Activated CD4-positive, alpha-beta T cell treated with anti-CD3 and anti-CD28 coated beads, Interleukin-2, Interleukin-6, amounts not matched to agents 100 ng/mL and 50 ng/mL, durations not matched to agents 16 hours and 8 hours (primary cell): ENCODE data around the gene COL5A1.

Experiments
- DNase-seq: peaks from one replicate; pipeline ENCODE4 v3.0.0-alpha.2; 2020

COL5A1 gene

DNA sequence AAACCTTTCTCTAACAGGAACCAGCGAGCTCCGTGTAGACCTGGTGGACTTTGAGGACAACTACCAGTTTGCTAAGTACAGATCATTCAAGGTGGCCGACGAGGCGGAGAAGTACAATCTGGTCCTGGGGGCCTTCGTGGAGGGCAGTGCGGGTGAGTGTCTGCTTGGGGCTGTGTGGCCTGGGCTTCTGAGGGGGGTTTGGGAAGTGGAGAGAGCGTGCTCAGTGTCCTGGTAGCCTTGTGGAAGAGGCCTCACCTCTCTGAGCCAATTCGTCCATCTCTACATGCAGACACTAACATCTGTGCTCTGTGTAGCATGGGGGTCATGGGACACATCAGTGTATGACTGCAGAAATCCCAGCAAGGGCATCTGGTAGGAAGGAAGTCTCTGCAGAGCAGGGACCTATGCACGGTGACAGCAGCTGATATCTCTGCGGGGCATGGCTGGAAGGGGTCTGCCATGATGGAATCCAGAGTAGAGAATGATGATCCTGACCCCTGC, 244.9 kb downstream of the COL5A1 start:
- no peak for DNase-seq

DNA sequence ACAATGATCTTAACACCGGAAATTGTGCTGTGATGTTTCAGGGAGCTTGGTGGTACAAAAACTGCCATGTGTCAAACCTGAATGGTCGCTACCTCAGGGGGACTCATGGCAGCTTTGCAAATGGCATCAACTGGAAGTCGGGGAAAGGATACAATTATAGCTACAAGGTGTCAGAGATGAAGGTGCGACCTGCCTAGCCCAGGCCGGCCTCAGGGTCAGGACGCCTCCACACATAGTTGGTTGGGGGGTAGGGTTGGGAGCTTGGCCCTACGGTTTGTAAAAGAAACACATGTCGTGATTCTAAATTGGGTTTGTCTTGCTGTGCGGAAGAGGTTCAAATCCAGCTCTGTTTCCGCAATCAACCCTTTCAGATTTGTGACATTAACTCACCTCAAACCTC, 245.6 kb downstream of the COL5A1 start:
- DNase-seq: no peak

DNA sequence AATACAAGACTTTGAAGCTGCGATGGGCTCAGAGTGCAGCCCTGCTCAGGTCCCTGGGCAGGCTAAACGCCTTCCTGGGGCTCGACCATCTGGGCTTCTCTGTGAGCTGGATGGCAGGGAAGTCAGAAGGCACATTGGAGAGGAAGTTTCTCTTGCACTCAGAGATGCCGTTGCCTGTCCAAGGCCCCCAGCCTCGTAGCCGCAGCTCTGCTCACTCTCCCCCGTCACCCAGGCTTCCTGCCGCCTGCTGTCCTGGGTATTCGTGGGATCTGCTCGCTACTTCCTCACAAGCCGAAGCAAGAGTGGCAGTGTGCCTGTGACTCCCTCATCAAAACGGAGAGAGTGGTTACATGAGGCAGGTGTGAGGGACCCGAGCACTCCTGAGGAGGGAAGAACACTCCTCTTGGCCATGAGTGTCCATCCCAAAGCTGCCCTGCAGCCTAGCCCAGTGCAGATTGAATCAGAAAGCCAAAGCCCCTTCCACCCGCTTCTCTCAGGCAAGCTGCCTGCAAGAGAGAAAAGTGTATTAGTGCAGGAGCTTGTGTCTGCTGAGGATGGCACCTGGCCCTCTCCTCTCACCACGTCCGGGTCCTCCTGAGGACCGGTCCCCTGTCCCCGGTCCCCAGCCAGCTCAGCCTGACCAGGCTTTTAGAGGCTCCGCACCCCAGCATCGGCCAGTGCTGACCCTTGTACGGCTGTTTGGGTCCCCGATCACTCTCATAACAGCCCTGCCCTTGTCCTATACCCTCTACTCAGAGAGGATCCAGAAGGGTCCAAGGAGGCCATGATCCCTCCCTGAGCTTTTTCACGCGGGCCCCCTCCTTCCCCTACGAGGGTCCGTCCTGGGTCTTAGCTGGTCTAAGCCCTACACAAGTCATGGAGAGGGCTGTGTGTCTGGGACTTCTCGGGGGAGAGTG, 246.3 kb downstream of the COL5A1 start:
- no peak for DNase-seq

DNA sequence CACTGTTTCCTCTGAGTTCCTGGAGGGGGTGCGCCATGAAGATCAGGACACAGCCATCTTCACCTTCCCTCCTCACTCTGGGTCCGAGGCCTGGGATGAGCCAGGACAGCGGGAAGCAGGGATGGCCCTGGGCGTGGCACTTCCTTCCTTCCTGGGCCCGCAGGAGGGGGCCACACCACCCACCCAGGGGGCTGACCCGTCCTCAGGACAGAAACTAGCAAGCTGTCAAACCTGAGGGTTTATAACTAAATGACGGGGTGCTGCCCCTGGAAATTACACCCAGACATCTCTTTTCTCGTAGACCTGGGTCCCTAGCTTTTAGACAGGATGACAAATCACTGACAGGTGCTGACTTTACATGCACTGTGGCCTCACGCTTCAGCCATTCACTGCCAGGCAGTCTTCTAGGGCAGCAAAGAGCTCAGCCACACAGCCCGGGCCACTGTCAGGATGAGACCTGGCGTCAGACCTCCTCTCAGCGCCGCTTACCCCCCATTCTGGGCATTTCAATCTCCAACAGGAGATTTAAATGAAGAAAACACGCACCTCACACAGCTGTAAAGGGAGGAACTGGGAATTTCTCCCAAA, 247.1 kb downstream of the COL5A1 start:
- no peak for DNase-seq

DNA sequence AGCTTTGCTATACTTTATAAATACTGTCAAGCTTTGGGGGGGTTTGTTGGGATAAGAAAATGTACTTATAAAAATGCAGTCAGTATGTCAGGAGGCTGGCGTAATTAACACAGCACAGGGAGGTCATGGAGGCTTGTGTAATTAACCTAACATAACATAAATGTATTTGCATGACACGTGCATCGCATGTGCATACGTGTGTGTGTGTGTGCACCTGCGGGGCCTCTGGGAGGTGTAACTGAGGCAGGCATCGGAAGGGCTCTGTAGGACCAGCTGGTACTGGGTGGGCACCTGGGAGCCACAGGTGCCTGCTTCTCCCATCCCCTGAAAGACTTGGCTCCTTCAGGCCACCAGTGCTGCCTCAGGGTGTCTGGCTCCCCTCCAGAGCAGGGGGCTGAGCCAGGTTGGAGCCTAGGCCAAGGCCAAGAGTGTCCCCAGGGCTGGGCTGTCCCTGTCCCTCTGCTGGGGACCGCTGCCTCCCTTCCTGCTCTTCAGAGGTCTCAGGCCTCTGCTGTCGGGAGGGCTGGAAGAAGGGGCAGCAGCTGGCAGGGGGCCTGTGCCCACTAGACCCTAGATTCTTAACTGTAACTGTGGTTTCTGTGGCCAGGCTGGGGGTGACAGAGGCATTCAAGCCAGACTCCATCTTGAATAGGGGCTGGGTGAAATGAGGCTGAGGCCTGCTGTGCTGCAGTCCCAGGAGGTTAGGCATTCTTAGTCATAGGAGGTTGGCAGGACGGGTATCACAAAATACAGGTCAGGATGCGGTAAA, 248.0 kb downstream of the COL5A1 start:
- no peak for DNase-seq

DNA sequence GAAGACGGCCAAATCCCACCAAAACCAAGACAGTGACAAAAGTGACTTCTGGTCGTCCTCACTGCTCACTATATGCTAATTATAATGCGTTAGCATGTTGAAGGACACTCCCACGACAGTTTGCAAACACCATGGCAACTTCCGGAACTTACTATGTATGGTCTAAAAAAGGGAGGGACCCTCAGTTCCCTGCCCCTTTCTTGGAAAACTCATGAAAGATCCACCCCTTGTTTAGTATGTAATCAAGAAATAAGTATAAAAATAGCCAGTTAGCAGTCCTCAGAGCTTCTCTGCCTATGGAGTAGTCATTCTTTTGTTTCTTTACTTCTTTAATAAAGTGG, 248.5 kb downstream of the COL5A1 start:
- no peak for DNase-seq

DNA sequence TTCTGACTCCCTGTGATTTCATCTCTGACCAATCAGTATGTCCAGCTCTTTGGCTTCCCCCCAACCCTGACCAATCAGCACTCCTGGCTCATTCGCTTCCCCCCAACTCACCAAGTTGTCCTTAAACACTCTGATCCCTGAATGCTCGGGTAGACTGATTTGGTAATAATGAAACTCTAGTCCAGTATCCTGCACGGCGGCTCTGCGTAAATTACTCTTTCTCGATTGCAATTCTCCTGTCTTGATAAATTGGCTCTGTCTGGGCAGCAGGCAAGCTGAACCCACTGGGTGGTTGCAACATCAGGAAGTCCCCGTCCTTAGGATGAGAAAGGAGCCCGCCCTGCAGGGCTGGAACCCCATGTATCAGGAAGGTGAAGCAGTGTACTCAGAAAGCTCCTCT, 249.4 kb downstream of the COL5A1 start:
- DNase-seq: no peak

DNA sequence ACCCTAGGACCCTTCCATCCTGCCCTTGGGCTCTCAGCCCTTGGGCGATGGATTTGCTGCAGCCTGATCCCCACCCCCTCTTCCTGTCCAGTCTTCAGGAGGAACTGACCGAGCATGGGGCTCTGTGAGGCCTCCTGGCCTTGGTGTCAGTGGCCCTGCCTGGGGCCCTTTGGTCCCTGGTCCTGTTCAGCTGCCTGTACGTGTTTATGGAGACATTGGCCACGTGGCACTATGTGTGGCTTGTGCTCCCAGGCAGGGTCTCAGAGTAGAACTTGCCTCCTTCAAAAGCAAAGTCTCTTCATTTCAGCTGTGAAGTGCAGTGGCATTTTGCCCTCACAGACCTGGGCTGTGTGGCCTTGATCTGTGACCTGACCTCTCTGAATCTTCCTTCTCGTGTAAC, 250.1 kb downstream of the COL5A1 start:
- no peak for DNase-seq

DNA sequence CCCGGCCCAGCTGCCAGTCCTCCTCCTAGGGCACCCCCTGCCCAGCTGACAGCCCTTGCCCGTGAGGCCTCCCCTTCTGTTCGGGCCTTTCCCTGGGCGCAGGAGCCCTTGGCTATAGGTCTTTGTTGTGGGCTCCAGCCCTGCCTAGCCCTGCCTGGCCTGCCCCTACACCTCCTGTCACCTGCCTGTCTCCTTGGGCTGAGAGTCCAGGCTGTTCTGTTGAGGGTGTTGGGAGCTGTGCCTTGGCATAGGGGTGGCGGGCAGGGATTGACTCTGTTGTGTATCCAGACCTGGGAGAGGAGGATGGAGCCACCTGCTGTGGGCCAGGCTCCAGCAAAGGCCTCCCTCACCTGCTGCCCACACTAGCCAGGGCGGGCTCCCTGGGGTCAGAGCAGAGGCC, 250.6 kb downstream of the COL5A1 start:
- no peak for DNase-seq

DNA sequence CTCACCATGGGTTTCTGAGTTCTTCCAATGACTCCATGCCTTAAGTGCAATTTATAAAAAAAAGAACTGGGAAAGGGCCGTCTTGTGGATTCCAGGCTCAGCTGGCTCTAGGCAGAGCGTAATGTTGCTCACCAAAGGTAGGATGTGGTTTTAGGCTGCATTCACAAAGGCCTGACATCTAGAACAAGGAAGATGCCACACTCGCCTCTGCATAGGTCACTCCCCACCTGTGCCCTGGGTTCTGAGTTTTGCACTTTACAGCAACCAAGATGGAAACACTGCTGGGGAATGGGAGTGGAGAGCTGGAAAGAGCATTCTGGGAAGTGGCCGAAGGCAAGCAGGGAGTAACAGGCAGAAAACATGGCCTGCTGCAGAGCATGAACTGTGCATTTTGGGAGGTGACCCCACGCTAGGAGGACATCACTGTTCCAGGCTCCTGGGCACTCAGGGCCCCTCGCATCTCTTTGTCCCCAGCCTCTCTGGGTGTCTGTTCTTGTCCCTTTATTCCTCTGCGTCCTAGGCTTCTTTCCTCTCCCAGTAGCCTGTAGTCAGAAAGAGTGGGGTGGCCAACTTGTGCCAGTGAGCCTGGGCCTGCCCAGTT, 251.3 kb downstream of the COL5A1 start:
- DNase-seq: no peak
